Measurements from ENCODE around the gene SLC24A5.

The SLC24A5 gene

DNA sequence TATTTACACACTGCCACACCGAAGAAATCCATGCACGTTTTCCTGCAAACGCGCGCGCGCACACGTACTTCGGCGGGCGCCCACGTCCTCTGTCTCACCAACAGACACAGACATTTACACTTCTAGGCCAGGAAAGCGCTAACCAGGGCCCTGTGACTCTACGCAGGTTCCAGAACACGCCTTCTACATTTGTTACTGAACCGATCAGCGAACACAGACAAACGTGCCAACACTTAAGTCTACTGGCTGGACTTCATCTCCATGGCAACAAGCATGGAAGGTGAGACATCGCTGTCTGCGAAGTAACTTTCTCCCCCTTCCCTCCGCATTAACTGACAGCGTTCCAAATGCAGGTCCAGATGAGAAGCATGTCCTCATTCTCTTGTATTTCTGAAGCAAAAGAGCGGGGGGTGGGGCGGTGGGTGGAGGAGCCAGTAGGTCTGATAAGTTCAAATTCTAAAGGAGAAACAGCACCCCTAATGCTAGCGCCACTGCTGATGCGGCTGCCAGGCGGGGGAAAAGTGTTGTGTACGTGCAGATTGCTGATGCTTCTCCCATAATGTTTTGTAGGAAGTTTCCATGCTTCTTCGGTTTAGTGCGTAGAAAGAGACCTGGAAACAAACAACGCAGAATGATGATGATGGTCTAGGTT is 70.9 kb downstream of the SLC24A5 start, which contains the start of gene CTXN2:
Gene CTXN2 (plus strand): TSS at position 92 of the 652 bp plus-strand sequence. CDS start 9,636 bp downstream, outside the sequence.
- DNase-seq = no peak
